Myocyte (in vitro differentiated cells): ENCODE measurements around the gene MSLN. TPM values are rescaled to one million over a fixed set of nuclear protein-coding genes. Genes with fewer than 3 reads are reported as not detected.

Experiments used
- DNase-seq: peaks from one replicate; pipeline ENCODE4 v3.0.0-alpha.2; 2012; ENCODE audit warnings: low read depth
- total RNA-seq: library from RNA; depleted of rRNA; stranded (reverse); fragments of >200 nt; gene quantifications from 2 replicates; pipeline ENCODE4 v1.2.3, GENCODE V29; 2014

The MSLN gene
- total RNA-seq, 1 donor from 2014 or later: not detected

GRCh38 chr16:788399-789126, 28.0 kb downstream of the MSLN start, which contains the start of gene CHTF18:
TSS of gene CHTF18 (plus strand) at chr16:788620. CDS start at chr16:788685, 65 bp downstream.
- DNase-seq: peak; percentile 89

- no peak for DNase-seq
Observed at GRCh38 chr16:789191-789850, 28.8 kb downstream of the MSLN start.

- DNase-seq: no peak
Observed at GRCh38 chr16:790086-790485, 29.6 kb downstream of the MSLN start.

GRCh38 chr16:791131-791530, 30.6 kb downstream of the MSLN start:
- DNase-seq: no peak

- no peak for DNase-seq
Observed at GRCh38 chr16:792221-792995, 31.9 kb downstream of the MSLN start.

- DNase-seq: no peak
Observed at GRCh38 chr16:793414-793813, 32.9 kb downstream of the MSLN start.

- DNase-seq: no peak
Observed at GRCh38 chr16:794091-794822, 33.7 kb downstream of the MSLN start.

GRCh38 chr16:794853-795466, 34.4 kb downstream of the MSLN start:
- no peak for DNase-seq

- no peak for DNase-seq
Observed at GRCh38 chr16:795580-796229, 35.2 kb downstream of the MSLN start.

- no peak for DNase-seq
Observed at GRCh38 chr16:796296-797119, 36.0 kb downstream of the MSLN start.

GRCh38 chr16:797120-797420, 36.5 kb downstream of the MSLN start:
- DNase-seq: no peak

GRCh38 chr16:797686-798085, 37.2 kb downstream of the MSLN start:
- no peak for DNase-seq

- DNase-seq: no peak
Observed at GRCh38 chr16:798666-799065, 38.1 kb downstream of the MSLN start.

GRCh38 chr16:799111-799947, 38.8 kb downstream of the MSLN start:
- no peak for DNase-seq

GRCh38 chr16:799948-800833, 39.7 kb downstream of the MSLN start, which contains the start of gene GNG13:
TSS of gene GNG13 (minus strand) at chr16:800734. CDS start at chr16:799077, 1,657 bp downstream.
- no peak for DNase-seq

GRCh38 chr16:800834-801511, 40.4 kb downstream of the MSLN start:
- no peak for DNase-seq
